Activated CD4-positive, alpha-beta T cell treated with anti-CD3 and anti-CD28 coated beads, Interleukin-2, amount 10 ng/mL, durations not matched to agents 7 days and 5 days (primary cell): ENCODE measurements around the gene SORCS2. TPM values are rescaled to one million over a fixed set of nuclear protein-coding genes. Genes with fewer than 3 reads are reported as not detected.

ENCODE experiments used
- CTCF ChIA-PET: fragments of 350-600 bp; sonication (Branson Sonifier 250); formaldehyde crosslinking; loops from one replicate; lab custom pipeline; 2021; ENCODE audit warnings: antibody characterized with exemption; lab: Charles Lee
- POLR2A ChIA-PET: fragments of 350-600 bp; sonication (Branson Sonifier 250); formaldehyde crosslinking; loops from one replicate; lab custom pipeline; 2021; ENCODE audit warnings: antibody characterized with exemption; lab: Charles Lee
- DNase-seq: peaks from one replicate; pipeline ENCODE4 v3.0.0-alpha.2; 2020
- H3K27ac Mint-ChIP-seq: one replicate; pipeline ENCODE4 v1.8.0; 2021; ENCODE audit warnings: mild to moderate bottlenecking, moderate library complexity, mixed read lengths
- H3K27me3 Mint-ChIP-seq: one replicate; pipeline ENCODE4 v1.8.0; 2021; ENCODE audit warnings: mixed read lengths
- H3K36me3 Mint-ChIP-seq: one replicate; pipeline ENCODE4 v1.8.0; 2021; ENCODE audit warnings: low read depth, mixed read lengths
- H3K4me1 Mint-ChIP-seq: one replicate; pipeline ENCODE4 v1.8.0; 2021; ENCODE audit warnings: mixed read lengths
- H3K4me3 Mint-ChIP-seq: one replicate; pipeline ENCODE4 v1.8.0; 2021; ENCODE audit warnings: mild to moderate bottlenecking, moderate library complexity, mixed read lengths
- H3K9me3 Mint-ChIP-seq: one replicate; pipeline ENCODE4 v1.8.0; 2021; ENCODE audit warnings: mixed read lengths
- total RNA-seq, 2 experiments: library from RNA; stranded (reverse); gene quantifications; one replicate each; pipeline ENCODE4 v1.2.3, GENCODE V29; 2021

SORCS2 gene
- total RNA-seq, 2 experiments from 2014 or later: not detected

DNA sequence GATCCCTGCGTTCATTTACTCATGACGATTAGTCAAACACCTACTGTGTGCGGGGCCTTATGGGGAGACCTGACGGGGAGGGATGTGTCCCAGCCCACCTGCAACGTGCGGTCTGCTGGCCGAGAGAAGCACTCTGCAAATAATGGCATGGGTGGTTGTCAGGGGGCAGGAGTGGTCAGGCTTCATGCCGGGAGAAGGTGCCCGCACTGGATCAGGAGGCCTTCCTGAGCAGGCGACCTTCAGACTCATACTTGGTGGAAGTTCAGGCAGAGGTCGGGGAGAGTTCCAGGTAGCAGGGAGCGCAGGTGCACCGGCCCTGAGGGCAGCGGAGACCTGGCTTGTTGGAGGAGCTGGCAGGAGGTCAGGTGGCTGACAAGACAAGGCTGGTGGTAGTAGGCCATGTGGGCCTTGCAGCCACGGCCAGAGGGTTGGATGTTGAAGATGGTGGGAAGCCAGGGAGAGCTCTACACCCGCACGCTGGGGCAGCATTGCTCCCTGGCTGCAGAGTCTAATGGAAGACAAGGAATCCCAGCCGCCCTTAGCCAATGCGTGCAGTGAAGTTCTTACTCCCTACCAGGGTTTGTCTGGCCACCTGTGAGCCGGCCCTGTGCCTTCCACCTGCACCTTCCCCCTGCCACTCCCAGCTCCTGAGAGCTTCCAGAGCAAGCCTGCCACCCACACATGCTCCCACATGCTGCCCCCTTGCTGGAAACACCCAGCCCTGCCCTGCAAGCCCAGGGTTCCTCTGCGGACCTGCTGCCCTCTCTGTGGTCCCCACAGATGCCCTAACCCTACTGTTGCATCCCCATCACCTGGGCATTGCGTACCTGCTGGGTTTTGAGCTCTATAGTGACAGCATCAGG, 145.1 kb downstream of the SORCS2 start:
- Mint-ChIP-seq H3K4me1 (no peaks in the 10 kb centered on the region), H3K27ac (no peak overlapping the region), H3K9me3 (no peaks in the 10 kb centered on the region), H3K27me3 (no peaks in the 10 kb centered on the region), H3K36me3 (no peaks in the 10 kb centered on the region), H3K4me3 (no peak overlapping the region)
- ChIA-PET POLR2A (no interaction called here), CTCF (no interaction called here)
- DNase-seq: no peak

DNA sequence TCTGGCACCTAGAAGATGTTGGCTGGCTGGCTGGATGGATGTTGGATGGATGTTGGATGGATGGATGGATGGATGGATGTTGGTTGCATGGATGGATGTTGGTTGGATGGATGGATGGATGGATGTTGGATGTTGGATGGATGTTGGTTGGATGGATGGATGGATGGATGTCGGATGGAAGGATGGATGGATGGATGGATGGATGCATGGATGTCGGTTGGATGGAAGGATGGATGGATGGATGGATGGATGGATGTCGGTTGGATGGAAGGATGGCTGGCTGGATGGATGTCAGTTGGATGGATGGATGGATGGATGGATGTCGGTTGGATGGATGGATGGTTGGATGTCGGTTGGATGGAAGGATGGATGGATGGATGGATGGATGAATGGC, 145.7 kb downstream of the SORCS2 start:
- no peak for DNase-seq
- H3K4me3 Mint-ChIP-seq: no peak overlapping the region
- H3K9me3 Mint-ChIP-seq: peaks cover 2% of the 10 kb centered on the region
- H3K27me3 Mint-ChIP-seq: no peaks in the 10 kb centered on the region
- H3K27ac Mint-ChIP-seq: no peak overlapping the region
- no peaks in the 10 kb centered on the region for H3K36me3 Mint-ChIP-seq
- POLR2A ChIA-PET: no interaction called here
- CTCF ChIA-PET: interaction anchor here (0.6 kb wide), 1 partner anchor 997 kb away, joined by 3 read pairs; no protein-coding TSS in a partner anchor
- H3K4me1 Mint-ChIP-seq: no peaks in the 10 kb centered on the region

DNA sequence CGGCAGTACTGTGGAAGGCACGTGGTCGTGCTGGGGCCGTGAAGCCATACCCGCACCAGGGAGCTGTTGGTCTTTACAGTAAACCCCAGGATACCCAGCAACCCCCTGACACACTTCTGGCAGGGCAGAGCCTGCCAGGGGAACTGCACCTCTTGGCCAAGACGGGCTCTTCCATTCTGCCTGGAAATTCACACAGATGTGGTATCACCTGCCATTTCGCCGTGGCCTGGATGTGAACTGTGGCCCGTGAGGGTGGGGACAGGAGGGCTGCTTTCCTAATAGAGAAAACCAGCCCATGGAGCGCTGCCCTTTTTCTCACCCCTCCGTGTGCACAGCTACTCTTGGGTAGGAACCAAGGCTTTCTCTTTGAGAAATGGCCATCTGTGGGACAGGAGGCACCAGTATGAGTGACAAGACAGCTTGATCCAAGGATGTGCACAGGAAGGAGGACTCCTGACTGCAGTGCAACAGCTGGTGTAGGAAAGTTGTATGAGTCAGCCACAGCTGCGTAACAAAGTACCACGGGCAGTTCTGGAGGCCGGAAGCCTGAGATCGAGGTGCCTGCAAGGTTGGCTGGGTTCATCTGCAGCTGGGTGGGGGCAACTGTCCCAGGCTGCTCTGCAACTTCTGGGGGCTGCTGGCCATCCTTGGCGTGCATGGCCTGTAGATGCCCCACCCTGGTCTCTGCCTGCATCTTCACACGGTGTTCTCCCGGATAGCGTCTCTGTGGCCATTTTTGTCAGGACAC, 146.7 kb downstream of the SORCS2 start:
- Mint-ChIP-seq H3K27ac (no peak overlapping the region), H3K4me1 (no peaks in the 10 kb centered on the region), H3K4me3 (no peak overlapping the region), H3K36me3 (no peaks in the 10 kb centered on the region), H3K9me3 (peaks cover 2% of the 10 kb centered on the region), H3K27me3 (no peaks in the 10 kb centered on the region)
- ChIA-PET POLR2A (no interaction called here), CTCF (interaction anchor here (0.6 kb wide), 1 partner anchor 998 kb away, joined by 3 read pairs; no protein-coding TSS in a partner anchor)
- DNase-seq: no peak

GRCh38 chr4:7339751-7340552, 147.6 kb downstream of the SORCS2 start:
- no peak overlapping the region for H3K27ac Mint-ChIP-seq
- DNase-seq: no peak
- H3K4me1 Mint-ChIP-seq: no peaks in the 10 kb centered on the region
- H3K27me3 Mint-ChIP-seq: no peaks in the 10 kb centered on the region
- peaks cover 2% of the 10 kb centered on the region for H3K9me3 Mint-ChIP-seq
- CTCF ChIA-PET: no interaction called here
- no peaks in the 10 kb centered on the region for H3K36me3 Mint-ChIP-seq
- POLR2A ChIA-PET: no interaction called here
- no peak overlapping the region for H3K4me3 Mint-ChIP-seq

DNA sequence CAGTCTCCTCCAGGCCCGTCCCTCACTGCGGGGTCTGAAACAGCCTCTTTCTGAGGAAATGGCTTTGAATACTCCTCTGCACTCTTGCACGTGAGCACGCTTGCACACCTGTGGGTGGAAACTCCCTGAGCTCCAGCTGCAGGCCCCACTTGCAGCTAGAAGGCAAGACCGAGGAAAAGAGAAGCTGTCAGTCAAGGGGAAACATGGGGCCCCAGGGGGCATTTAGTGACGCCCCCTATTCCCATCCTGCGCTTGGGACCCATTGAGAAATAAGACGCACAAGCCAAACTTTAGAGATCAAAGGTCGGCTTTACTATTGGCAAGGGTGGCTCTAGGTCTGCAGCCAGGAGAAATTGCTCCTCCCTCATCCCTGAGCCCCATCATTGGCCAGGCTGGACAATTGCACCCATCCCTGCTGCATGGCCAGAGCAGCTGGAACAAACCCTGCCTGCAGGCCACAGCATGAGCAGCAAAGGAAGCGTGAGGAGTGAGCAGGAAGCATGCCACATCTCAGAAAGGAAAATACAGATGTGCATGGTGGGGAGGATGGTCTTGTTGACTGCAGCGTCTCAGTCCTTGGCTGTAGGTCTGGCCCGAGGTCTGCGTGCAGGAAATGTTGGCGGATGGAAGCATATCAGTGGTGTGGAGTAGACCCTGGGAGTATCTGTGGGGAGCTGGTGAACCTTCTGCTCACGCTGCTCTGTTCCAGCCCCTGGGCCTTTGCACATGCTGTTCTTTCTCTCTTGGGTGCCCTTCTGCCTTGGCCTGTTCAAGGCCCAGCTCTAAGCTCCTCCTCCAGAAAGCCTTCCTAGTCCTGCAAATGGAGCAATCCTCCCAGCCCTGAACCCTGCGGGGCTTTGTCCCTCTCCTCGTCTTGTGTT, 148.5 kb downstream of the SORCS2 start:
- H3K9me3 Mint-ChIP-seq: peaks cover 4% of the 10 kb centered on the region
- H3K27ac Mint-ChIP-seq: no peak overlapping the region
- no peaks in the 10 kb centered on the region for H3K36me3 Mint-ChIP-seq
- DNase-seq: no peak
- ChIA-PET CTCF (no interaction called here), POLR2A (no interaction called here)
- H3K4me3 Mint-ChIP-seq: no peak overlapping the region
- no peaks in the 10 kb centered on the region for H3K4me1 Mint-ChIP-seq
- H3K27me3 Mint-ChIP-seq: peaks cover 4% of the 10 kb centered on the region

DNA sequence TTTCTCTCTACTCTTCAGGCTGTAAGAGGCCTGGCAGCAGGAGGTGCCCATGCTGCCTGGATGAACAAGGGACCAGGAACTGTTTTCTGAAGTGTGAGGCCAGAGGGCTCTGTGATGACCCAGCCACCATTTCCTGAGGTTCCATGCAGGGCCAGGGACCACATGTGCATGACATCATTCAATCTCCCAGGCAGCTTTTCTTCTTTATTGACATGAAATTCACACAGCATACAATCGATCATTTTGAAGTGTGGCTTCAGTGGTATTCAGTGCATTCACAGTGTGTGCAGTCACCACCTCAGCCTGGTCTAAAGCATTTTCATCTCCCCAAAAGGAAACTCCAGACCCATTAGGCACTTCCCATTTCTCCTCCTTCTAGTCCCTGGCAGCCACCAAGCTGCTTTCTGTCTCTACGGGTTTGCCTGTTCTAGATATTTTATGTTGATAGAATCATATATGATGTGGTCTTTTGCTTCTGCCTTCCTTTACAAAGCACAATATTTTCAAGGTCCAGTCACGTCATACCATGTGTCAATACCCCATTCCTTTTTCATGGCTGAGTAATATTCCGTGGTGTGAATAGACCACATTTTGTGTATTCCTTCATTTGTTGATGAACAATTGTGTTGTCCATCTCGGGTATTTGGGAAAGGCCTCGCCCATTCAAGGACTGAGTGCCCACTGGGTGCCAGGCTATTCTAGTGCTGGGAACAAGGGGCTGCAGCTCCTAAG, 149.3 kb downstream of the SORCS2 start:
- POLR2A ChIA-PET: no interaction called here
- no peak overlapping the region for H3K27ac Mint-ChIP-seq
- H3K9me3 Mint-ChIP-seq: peaks cover 6% of the 10 kb centered on the region
- H3K4me1 Mint-ChIP-seq: no peaks in the 10 kb centered on the region
- DNase-seq: no peak
- H3K4me3 Mint-ChIP-seq: no peak overlapping the region
- CTCF ChIA-PET: no interaction called here
- H3K27me3 Mint-ChIP-seq: peaks cover 4% of the 10 kb centered on the region
- H3K36me3 Mint-ChIP-seq: no peaks in the 10 kb centered on the region

DNA sequence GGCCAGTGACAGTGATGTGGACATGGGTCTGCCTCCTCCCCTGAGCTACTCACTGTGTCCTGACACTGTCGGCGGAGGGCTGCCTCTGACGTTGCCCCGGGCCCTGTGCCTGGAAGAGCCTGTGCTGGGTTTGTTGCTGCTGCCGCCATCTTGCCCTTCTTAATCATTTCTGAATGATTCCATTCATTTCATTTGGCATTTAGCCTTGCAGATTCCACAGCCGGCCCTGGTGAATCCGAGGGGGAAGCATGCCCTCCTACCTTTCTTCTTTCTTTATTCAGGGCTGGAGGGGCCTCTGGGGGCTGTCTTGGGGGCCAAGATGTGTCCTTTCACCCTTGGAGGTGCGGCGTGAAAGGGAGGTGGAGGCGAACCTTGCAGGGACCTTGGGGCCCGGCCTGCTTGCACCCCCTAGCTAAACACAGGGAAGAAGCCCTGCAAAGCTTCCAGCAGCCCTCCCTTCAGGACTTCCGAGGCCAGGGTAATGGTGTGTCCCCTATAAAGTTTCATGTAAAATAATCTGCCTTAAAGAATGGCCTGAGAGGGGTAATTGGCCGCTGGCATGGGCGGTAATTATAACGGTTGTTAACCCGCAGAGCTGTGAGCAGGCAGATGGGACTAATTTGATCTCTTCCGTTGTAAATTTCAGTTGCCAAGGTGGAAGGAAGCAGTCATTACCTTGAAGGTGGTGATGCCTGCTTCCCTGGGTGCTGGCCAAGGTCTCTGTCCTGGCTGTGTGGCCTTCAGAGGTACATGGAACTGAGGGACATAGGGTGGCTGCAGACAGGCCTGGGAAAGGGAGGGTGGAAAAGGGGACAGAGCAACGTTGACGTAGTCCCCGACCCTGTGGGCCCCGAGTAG, 150.1 kb downstream of the SORCS2 start:
- Mint-ChIP-seq H3K27ac (no peak overlapping the region), H3K27me3 (peaks cover 4% of the 10 kb centered on the region), H3K9me3 (peaks cover 6% of the 10 kb centered on the region), H3K4me3 (no peak overlapping the region), H3K36me3 (no peaks in the 10 kb centered on the region), H3K4me1 (no peaks in the 10 kb centered on the region)
- ChIA-PET CTCF (interaction anchor here (0.6 kb wide), 1 partner anchor 936 kb away, joined by 6 read pairs; no protein-coding TSS in a partner anchor), POLR2A (no interaction called here)
- no peak for DNase-seq

GRCh38 chr4:7343081-7343655, 150.8 kb downstream of the SORCS2 start:
- CTCF ChIA-PET: interaction anchor here (0.6 kb wide), 1 partner anchor 937 kb away, joined by 6 read pairs; no protein-coding TSS in a partner anchor
- no peak for DNase-seq
- Mint-ChIP-seq H3K4me3 (no peak overlapping the region), H3K36me3 (no peaks in the 10 kb centered on the region), H3K4me1 (no peaks in the 10 kb centered on the region), H3K27ac (no peak overlapping the region), H3K27me3 (peaks cover 4% of the 10 kb centered on the region), H3K9me3 (peaks cover 6% of the 10 kb centered on the region)
- POLR2A ChIA-PET: no interaction called here

GRCh38 chr4:7343950-7344349, 151.6 kb downstream of the SORCS2 start:
- H3K27me3 Mint-ChIP-seq: peaks cover 4% of the 10 kb centered on the region
- H3K27ac Mint-ChIP-seq: no peak overlapping the region
- H3K9me3 Mint-ChIP-seq: peaks cover 6% of the 10 kb centered on the region
- H3K4me3 Mint-ChIP-seq: no peak overlapping the region
- DNase-seq: no peak
- no peaks in the 10 kb centered on the region for H3K36me3 Mint-ChIP-seq
- no peaks in the 10 kb centered on the region for H3K4me1 Mint-ChIP-seq
- ChIA-PET POLR2A (no interaction called here), CTCF (no interaction called here)

GRCh38 chr4:7344636-7345155, 152.4 kb downstream of the SORCS2 start:
- Mint-ChIP-seq H3K4me1 (no peaks in the 10 kb centered on the region), H3K9me3 (peaks cover 6% of the 10 kb centered on the region), H3K36me3 (no peaks in the 10 kb centered on the region), H3K27ac (no peak overlapping the region), H3K4me3 (no peak overlapping the region), H3K27me3 (peaks cover 4% of the 10 kb centered on the region)
- POLR2A ChIA-PET: no interaction called here
- CTCF ChIA-PET: no interaction called here
- no peak for DNase-seq
